Measurements from ENCODE around the gene EIF2D. TPM values are rescaled to one million over a fixed set of nuclear protein-coding genes. Genes with fewer than 3 reads are reported as not detected.

EIF2D gene
- total and polyA plus RNA-seq, 2 of the 8 experiments (the other 6 are each of a cell fraction or from before 2014, with no cell fraction given) = 36.1 to 37.1 TPM

DNA sequence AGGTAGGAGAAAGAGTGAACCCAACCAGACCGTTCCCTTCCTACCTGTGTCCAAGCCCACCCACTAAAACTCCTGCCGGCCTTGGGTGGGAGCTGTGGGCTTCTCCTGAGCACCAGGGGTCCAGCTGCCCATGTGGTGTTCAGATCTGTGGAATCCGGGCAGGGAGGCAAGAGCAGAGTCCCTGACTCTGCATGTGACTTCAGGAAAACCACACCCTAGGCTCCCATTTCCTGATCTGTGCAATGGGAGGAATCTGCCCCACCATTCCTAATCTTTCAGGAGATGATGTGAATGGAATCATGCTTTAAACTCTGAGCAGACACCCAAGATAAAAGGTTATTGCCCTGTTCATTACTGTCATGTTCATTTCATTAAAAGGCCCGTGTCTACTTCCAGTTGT lies 27.6 kb downstream of the EIF2D start:
- Histone ChIP-seq H3K56ac (replicated peaks; ENCODE audit: insufficient read length, low read depth, low read length) (no peak overlapping the region), H3K18ac (ENCODE audit: extremely low read depth, low read length) (no peak overlapping the region), H3K4ac (replicated peaks; ENCODE audit: insufficient read length, low read depth, low read length) (no peak overlapping the region), H3K4me3 (ENCODE audit: extremely low read depth in 1 of 4, insufficient read depth in 2 of 4, low read depth in 3 of 4, low read length in 4 of 4) (no peak overlapping the region), H2BK120ac (replicated peaks; ENCODE audit: low read depth, low read length) (no peak overlapping the region), H4K5ac (ENCODE audit: insufficient read length, low read depth, low read length) (no peak overlapping the region), H3K14ac (ENCODE audit: insufficient read length) (no peak overlapping the region), H2BK12ac (ENCODE audit: low read depth, low read length) (no peak overlapping the region), H4K91ac (replicated peaks; ENCODE audit: insufficient read length, low read length) (no peak overlapping the region), H3K27ac (ENCODE audit: low read depth, low read length) (no peak overlapping the region), H2BK20ac (ENCODE audit: low read length) (no peak overlapping the region), H2AK5ac (ENCODE audit: low read depth, low read length) (no peak overlapping the region), H3K9ac (replicated peaks in 1 of 4; ENCODE audit: extremely low read depth in 1 of 4, low read depth in 3 of 4, low read length in 3 of 4) (no peak overlapping the region; a peak in 1 of 7 replicates), H2AFZ (ENCODE audit: low read length) (no peak overlapping the region), H3K36me3 (ENCODE audit: control insufficient read depth in 2 of 4, insufficient read depth in 4 of 4, low read length in 3 of 4) (no peaks in the 10 kb centered on the region; a peak in 2 of 8 replicates), H3K23me2 (ENCODE audit: low read depth, low read length) (no peaks in the 10 kb centered on the region), H3K4me1 (replicated peaks in 1 of 4; ENCODE audit: control insufficient read depth in 3 of 4, insufficient read depth in 4 of 4, low read length in 3 of 4) (no peaks in the 10 kb centered on the region), H3K79me2 (ENCODE audit: control insufficient read depth in 1 of 2, insufficient read depth in 2 of 2, low read length in 2 of 2) (no peaks in the 10 kb centered on the region), H2BK15ac (ENCODE audit: low read length) (no peak overlapping the region), H3K27me3 (replicated peaks in 1 of 4; ENCODE audit: control insufficient read depth in 3 of 4, extremely low read depth in 1 of 4, insufficient read depth in 3 of 4, low read length in 3 of 4) (no peaks in the 10 kb centered on the region), H4K8ac (ENCODE audit: extremely low read depth, insufficient read depth, low read length) (no peak overlapping the region), H4K20me1 (replicated peaks in 1 of 2; ENCODE audit: control insufficient read depth in 1 of 2, insufficient read depth in 2 of 2, low read length in 2 of 2) (no peaks in the 10 kb centered on the region), H2BK5ac (ENCODE audit: low read depth, low read length) (no peak overlapping the region), H3K79me1 (ENCODE audit: low read depth, low read length) (no peaks in the 10 kb centered on the region), H3K23ac (ENCODE audit: insufficient read length) (no peak overlapping the region), H3K4me2 (ENCODE audit: insufficient read depth in 1 of 2, low read depth in 2 of 2, low read length in 2 of 2) (no peak overlapping the region), H3K9me3 (ENCODE audit: insufficient read depth in 2 of 2, low read depth in 1 of 2, low read length in 1 of 2) (no peaks in the 10 kb centered on the region)
- POLR2A ChIA-PET (ENCODE audit: partially characterized antibody) = interaction anchor here (1.3 kb wide), 2 partner anchors 9 to 102 kb away, joined by 3 read pairs; no protein-coding TSS in a partner anchor
- CTCF ChIA-PET (ENCODE audit: partially characterized antibody) = interaction anchor here (0.8 to 16.9 kb wide), 25 partner anchors 8 to 205 kb away, joined by 3 to 298 read pairs (median 12); partner anchors contain the start of genes IKBKE and RASSF5
- FAIRE-seq (no peak), DNase-seq (ENCODE audit: low read depth in 1 of 2, low spot score in 2 of 2) (no peak)
- WGBS, 2 experiments (ENCODE audit: extremely low coverage in 1 of 2, insufficient coverage in 1 of 2, insufficient read length in 1 of 2, insufficient replicate concordance in 2 of 2, low coverage in 1 of 2, low lambda C conversion rate in 2 of 2, missing lambda C conversion rate in 1 of 2) = 93% methylated on average over 4 of the region's 4 CpGs; no CpG with 5 or more reads in 1 of the 2 experiments
- TF ChIP-seq TAF1 (IDR thresholded peaks at IDR 0.05; ENCODE audit: low read depth, low read length) = no peak
- no peak for TF ChIP-seq PHF8 (conservative IDR thresholded peaks at IDR 0.05; ENCODE audit: low read depth, low read length)
- TF ChIP-seq RXRA (IDR thresholded peaks at IDR 0.05; ENCODE audit: insufficient read depth, low read depth, low read length) = no peak
- TF ChIP-seq BACH1 (IDR thresholded peaks at IDR 0.05; ENCODE audit: low read length) = no peak
- no peak for TF ChIP-seq GABPA (IDR thresholded peaks at IDR 0.05; ENCODE audit: borderline replicate concordance, insufficient read depth, low read length)
- no peak for TF ChIP-seq SAP30 (IDR thresholded peaks at IDR 0.05; ENCODE audit: insufficient read depth, insufficient replicate concordance, low read length)
- TF ChIP-seq KDM5A (IDR thresholded peaks at IDR 0.05; ENCODE audit: low read length) = no peak
- TF ChIP-seq, protein P1, sequence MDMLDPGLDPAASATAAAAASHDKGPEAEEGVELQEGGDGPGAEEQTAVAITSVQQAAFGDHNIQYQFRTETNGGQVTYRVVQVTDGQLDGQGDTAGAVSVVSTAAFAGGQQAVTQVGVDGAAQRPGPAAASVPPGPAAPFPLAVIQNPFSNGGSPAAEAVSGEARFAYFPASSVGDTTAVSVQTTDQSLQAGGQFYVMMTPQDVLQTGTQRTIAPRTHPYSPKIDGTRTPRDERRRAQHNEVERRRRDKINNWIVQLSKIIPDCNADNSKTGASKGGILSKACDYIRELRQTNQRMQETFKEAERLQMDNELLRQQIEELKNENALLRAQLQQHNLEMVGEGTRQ (IDR thresholded peaks at IDR 0.05; ENCODE audit: low read length) = no peak
- TF ChIP-seq HDAC2 (IDR thresholded peaks at IDR 0.05; ENCODE audit: borderline replicate concordance in 1 of 2, low read depth in 2 of 2, low read length in 2 of 2) = no peak
- TF ChIP-seq SIN3A (conservative IDR thresholded peaks at IDR 0.05 in 1 of 2, IDR thresholded peaks at IDR 0.05 in 1 of 2; ENCODE audit: low read depth in 1 of 2, low read length in 2 of 2) = no peak

Measured in H1 (cell line).